HG03135 (cell line): Measurements from ENCODE around the gene TMEM132D.

Experiments
- ATAC-seq: cut with Tn5 transposase; IDR thresholded peaks from one replicate; pipeline ENCODE4 v1.9.1; 2021; ENCODE audit warnings: mild to moderate bottlenecking, moderate library complexity; ENCODE audit not compliant: unreplicated experiment

TMEM132D gene

DNA sequence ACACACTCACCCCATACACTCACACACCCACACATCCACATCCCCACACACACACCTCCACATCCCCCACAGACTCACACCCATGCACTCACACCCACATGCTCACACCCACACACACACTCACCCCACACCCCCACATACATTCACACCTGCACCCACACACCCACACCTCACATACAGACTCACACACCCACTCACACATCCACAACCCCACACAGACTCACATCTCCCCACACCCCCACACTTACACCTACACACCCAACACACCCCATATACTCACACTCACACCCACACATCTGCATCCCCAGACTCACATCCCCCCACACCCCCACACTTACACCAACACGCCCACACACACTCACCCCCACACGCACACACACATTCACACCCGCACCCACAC is 878.8 kb downstream of the TMEM132D start:
- no peak for ATAC-seq
